WTC11 (cell line): ENCODE results near the gene GRIK2. TPM values are rescaled to one million over a fixed set of nuclear protein-coding genes. Genes with fewer than 3 reads are reported as not detected.

Experiments used
- ATAC-seq: fragments of 200-7000 bp; cut with Tn5 transposase; 2 replicates; pipeline ENCODE4 v1.10.0; 2021; ENCODE audit warnings: mild to moderate bottlenecking, moderate library complexity
- CTCF ChIA-PET: fragments of 300-600 bp; sonication (Branson Sonifier 250); formaldehyde crosslinking; loops from one replicate; lab custom pipeline; 2021; ENCODE audit warnings: antibody characterized with exemption; lab: Charles Lee
- POLR2A ChIA-PET: fragments of 350-600 bp; sonication (Branson Sonifier 250); formaldehyde crosslinking; loops from one replicate; lab custom pipeline; 2021; ENCODE audit warnings: antibody characterized with exemption; lab: Charles Lee
- DNase-seq: peaks from one replicate; pipeline ENCODE4 v3.0.0; 2021; ENCODE audit warnings: low spot score
- H3K27ac Mint-ChIP-seq: 2 replicates; pipeline ENCODE4 v1.8.0; 2021; ENCODE audit warnings: mixed read lengths
- H3K27me3 Mint-ChIP-seq: 2 replicates; pipeline ENCODE4 v1.8.0; 2021; ENCODE audit warnings: low read depth, mild to moderate bottlenecking, moderate library complexity, mixed read lengths
- H3K36me3 Mint-ChIP-seq: 2 replicates; pipeline ENCODE4 v1.8.0; 2021; ENCODE audit warnings: mixed read lengths
- H3K4me1 Mint-ChIP-seq: 2 replicates; pipeline ENCODE4 v1.8.0; 2022; ENCODE audit warnings: mixed read lengths
- H3K4me3 Mint-ChIP-seq: 2 replicates; pipeline ENCODE4 v1.8.0; 2021; ENCODE audit warnings: mild to moderate bottlenecking, moderate library complexity, mixed read lengths
- H3K9me3 Mint-ChIP-seq: 2 replicates; pipeline ENCODE4 v1.8.0; 2021; ENCODE audit warnings: mixed read lengths
- ELF4 ChIP-seq: sonication (generic); formaldehyde crosslinking; IDR thresholded peaks from 2 replicates; pipeline ENCODE4 v1.8.1; 2022; ENCODE audit warnings: low read depth, mild to moderate bottlenecking, moderate library complexity, missing genetic modification reagents
- ESRRA ChIP-seq: sonication (generic); formaldehyde crosslinking; IDR thresholded peaks from 2 replicates; pipeline ENCODE4 v1.8.1; 2022; ENCODE audit warnings: mild to moderate bottlenecking, missing genetic modification reagents, borderline replicate concordance
- ETV6 ChIP-seq: sonication (generic); formaldehyde crosslinking; IDR thresholded peaks from 2 replicates; pipeline ENCODE4 v1.8.1; 2022; ENCODE audit warnings: mild to moderate bottlenecking, missing genetic modification reagents
- FOXJ3 ChIP-seq: sonication (generic); formaldehyde crosslinking; IDR thresholded peaks from 2 replicates; pipeline ENCODE4 v1.9.0; 2021; ENCODE audit warnings: missing genetic modification reagents, mild to moderate bottlenecking, borderline replicate concordance
- HMGA2 ChIP-seq: fragments of 250-450 bp; sonication (Bioruptor Pico); IDR thresholded peaks from 2 replicates; pipeline ENCODE4 v1.4.0; 2021; ENCODE audit warnings: mild to moderate bottlenecking, moderate library complexity
- JUN ChIP-seq: sonication (generic); formaldehyde crosslinking; IDR thresholded peaks from 2 replicates; pipeline ENCODE4 v1.8.0; 2023; ENCODE audit warnings: mild to moderate bottlenecking, missing genetic modification reagents
- NFE2L1 ChIP-seq: sonication (generic); formaldehyde crosslinking; IDR thresholded peaks from 2 replicates; pipeline ENCODE4 v1.8.1; 2023; ENCODE audit warnings: missing genetic modification reagents
- NFYB ChIP-seq: sonication (generic); formaldehyde crosslinking; conservative IDR thresholded peaks from 2 replicates; pipeline ENCODE4 v1.8.0; 2022; ENCODE audit warnings: low read depth, missing genetic modification reagents
- NR2C2 ChIP-seq: sonication (generic); formaldehyde crosslinking; IDR thresholded peaks from 2 replicates; pipeline ENCODE4 v1.8.0; 2022; ENCODE audit warnings: mild to moderate bottlenecking, missing genetic modification reagents
- RELA ChIP-seq: sonication (generic); formaldehyde crosslinking; IDR thresholded peaks from 2 replicates; pipeline ENCODE4 v1.8.1; 2022; ENCODE audit warnings: missing genetic modification reagents, mild to moderate bottlenecking, borderline replicate concordance
- SOX15 ChIP-seq: fragments of 250-450 bp; sonication (Bioruptor Pico); IDR thresholded peaks from 2 replicates; pipeline ENCODE4 v1.9.0; 2021; ENCODE audit warnings: mild to moderate bottlenecking
- TEAD1 ChIP-seq: sonication (generic); formaldehyde crosslinking; IDR thresholded peaks from 2 replicates; pipeline ENCODE4 v1.8.0; 2022; ENCODE audit warnings: mild to moderate bottlenecking, missing genetic modification reagents
- TEAD4 ChIP-seq: sonication (generic); formaldehyde crosslinking; IDR thresholded peaks from 2 replicates; pipeline ENCODE4 v1.8.0; 2022; ENCODE audit warnings: mild to moderate bottlenecking, missing genetic modification reagents
- ZNF121 ChIP-seq: sonication (generic); formaldehyde crosslinking; IDR thresholded peaks from 2 replicates; pipeline ENCODE4 v1.8.0; 2023; ENCODE audit warnings: missing genetic modification reagents
- ZNF416 ChIP-seq: fragments of 250-450 bp; sonication (Bioruptor Pico); IDR thresholded peaks from 2 replicates; pipeline ENCODE4 v1.9.0; 2021; ENCODE audit warnings: mild to moderate bottlenecking, inconsistent platforms
- ZNF423 ChIP-seq: fragments of 250-450 bp; sonication (Bioruptor Pico); IDR thresholded peaks from 2 replicates; pipeline ENCODE4 v2.1.2; 2022; ENCODE audit warnings: mild to moderate bottlenecking, moderate library complexity
- total RNA-seq: library from RNA; stranded (reverse); gene quantifications from 3 replicates; pipeline ENCODE4 v1.2.3, GENCODE V29; 2021
- TF ChIP-seq, protein P1 (sequence below): fragments of 250-450 bp; sonication (Bioruptor Pico); IDR thresholded peaks from 2 replicates; pipeline ENCODE4 v1.9.0; 2021; ENCODE audit warnings: moderate library complexity, mild to moderate bottlenecking, inconsistent platforms, borderline replicate concordance
- TF ChIP-seq, protein P2 (sequence below): fragments of 250-450 bp; sonication (Bioruptor Pico); IDR thresholded peaks from 2 replicates; pipeline ENCODE4 v1.8.0; 2021; ENCODE audit warnings: mild to moderate bottlenecking
- TF ChIP-seq, protein P3 (sequence below): sonication (generic); formaldehyde crosslinking; IDR thresholded peaks from 2 replicates; pipeline ENCODE4 v1.8.1; 2022; ENCODE audit warnings: mild to moderate bottlenecking, moderate library complexity, missing genetic modification reagents
- TF ChIP-seq, protein P4 (sequence below): sonication (generic); formaldehyde crosslinking; IDR thresholded peaks from 2 replicates; pipeline ENCODE4 v1.8.0; 2023; ENCODE audit warnings: missing genetic modification reagents
- TF ChIP-seq, protein P5 (sequence below): sonication (generic); formaldehyde crosslinking; conservative IDR thresholded peaks from 2 replicates; pipeline ENCODE4 v1.8.1; 2023; ENCODE audit warnings: mild to moderate bottlenecking, low read depth, missing genetic modification reagents, moderate library complexity
- TF ChIP-seq, protein P6 (sequence below): sonication (generic); formaldehyde crosslinking; IDR thresholded peaks from 2 replicates; pipeline ENCODE4 v1.8.0; 2022; ENCODE audit warnings: mild to moderate bottlenecking, missing genetic modification reagents

Gene GRIK2
- total RNA-seq, 1 experiment from 2014 or later, result 2.7 TPM

DNA sequence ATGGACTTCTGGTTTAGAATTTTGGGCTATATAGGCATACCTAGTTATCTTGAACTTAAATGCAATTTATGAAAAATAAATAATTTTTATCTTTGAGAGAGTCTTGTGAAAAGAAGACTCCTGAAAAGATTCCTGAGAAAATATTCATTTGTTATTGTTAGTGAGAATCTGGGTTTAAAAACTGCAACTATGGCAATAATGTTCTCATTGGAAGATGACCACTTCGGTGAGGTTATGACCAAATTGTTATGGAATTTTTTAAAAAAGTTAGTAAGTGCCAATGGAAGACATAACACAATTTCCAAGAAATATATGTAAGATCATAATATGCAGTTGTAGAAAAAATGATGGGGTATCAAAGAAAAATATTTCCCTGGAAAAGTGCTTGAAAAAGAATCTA, 46.3 kb downstream of the GRIK2 start:
- CTCF ChIA-PET, result interaction anchor here (1.4 kb wide), 1 partner anchor 522 kb away, joined by 3 read pairs; no protein-coding TSS in a partner anchor
- no peak for ATAC-seq
- DNase-seq, result no peak

DNA sequence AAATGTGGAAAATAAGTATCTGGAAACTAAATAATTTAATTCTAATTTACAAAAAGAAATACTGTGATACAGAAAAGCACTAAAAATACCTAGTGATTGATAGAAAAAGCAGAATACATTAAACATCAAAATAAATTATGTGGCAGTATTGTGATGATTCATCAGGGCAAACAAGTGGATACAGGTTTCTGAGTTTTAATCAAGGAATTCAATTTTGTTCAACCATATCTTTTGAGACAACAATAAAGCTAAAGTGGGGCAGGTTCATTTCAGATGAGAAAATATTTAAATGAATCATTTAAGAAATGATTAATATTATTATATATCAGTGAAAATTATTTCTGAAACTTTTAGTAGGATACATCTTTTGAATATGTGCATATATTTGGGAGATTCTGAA, 49.8 kb downstream of the GRIK2 start:
- no peaks in the 10 kb centered on the region for H3K27me3 Mint-ChIP-seq

More for the DNA sequence above, 46.3 kb downstream of the GRIK2 start:
- H3K4me3 Mint-ChIP-seq, result no peak overlapping the region
- TF ChIP-seq HMGA2 (CRISPR knock-in tag) (no peak), ZNF121 (CRISPR knock-in tag) (no peak), ZNF416 (CRISPR knock-in tag) (no peak), NFYB (CRISPR knock-in tag) (no peak), ZNF423 (CRISPR knock-in tag) (no peak), RELA (no peak), JUN (CRISPR knock-in tag) (no peak), ESRRA (no peak), FOXJ3 (CRISPR knock-in tag) (no peak), ELF4 (CRISPR knock-in tag) (no peak), TEAD4 (CRISPR knock-in tag) (no peak), ETV6 (CRISPR knock-in tag) (no peak), TEAD1 (CRISPR knock-in tag) (no peak)
- TF ChIP-seq, protein P1, sequence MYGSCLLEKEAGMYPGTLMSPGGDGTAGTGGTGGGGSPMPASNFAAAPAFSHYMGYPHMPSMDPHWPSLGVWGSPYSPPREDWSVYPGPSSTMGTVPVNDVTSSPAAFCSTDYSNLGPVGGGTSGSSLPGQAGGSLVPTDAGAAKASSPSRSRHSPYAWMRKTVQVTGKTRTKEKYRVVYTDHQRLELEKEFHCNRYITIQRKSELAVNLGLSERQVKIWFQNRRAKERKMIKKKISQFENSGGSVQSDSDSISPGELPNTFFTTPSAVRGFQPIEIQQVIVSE, result no peak
- TF ChIP-seq, protein P2, sequence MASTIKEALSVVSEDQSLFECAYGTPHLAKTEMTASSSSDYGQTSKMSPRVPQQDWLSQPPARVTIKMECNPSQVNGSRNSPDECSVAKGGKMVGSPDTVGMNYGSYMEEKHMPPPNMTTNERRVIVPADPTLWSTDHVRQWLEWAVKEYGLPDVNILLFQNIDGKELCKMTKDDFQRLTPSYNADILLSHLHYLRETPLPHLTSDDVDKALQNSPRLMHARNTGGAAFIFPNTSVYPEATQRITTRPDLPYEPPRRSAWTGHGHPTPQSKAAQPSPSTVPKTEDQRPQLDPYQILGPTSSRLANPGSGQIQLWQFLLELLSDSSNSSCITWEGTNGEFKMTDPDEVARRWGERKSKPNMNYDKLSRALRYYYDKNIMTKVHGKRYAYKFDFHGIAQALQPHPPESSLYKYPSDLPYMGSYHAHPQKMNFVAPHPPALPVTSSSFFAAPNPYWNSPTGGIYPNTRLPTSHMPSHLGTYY (CRISPR knock-in tag), result no peak
- TF ChIP-seq, protein P3, sequence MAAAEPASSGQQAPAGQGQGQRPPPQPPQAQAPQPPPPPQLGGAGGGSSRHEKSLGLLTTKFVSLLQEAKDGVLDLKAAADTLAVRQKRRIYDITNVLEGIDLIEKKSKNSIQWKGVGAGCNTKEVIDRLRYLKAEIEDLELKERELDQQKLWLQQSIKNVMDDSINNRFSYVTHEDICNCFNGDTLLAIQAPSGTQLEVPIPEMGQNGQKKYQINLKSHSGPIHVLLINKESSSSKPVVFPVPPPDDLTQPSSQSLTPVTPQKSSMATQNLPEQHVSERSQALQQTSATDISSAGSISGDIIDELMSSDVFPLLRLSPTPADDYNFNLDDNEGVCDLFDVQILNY (CRISPR knock-in tag), result no peak
- TF ChIP-seq, all 79 proteins: peak for 0
- Mint-ChIP-seq H3K4me1 (peaks cover 21% of the 10 kb centered on the region), H3K9me3 (no peaks in the 10 kb centered on the region), H3K36me3 (no peaks in the 10 kb centered on the region), H3K27me3 (no peaks in the 10 kb centered on the region), H3K27ac (no peak overlapping the region)
- POLR2A ChIA-PET, result interaction anchor here (0.6 kb wide), 1 partner anchor 9 kb away, joined by 3 read pairs; no protein-coding TSS in a partner anchor

More for the DNA sequence above, 49.8 kb downstream of the GRIK2 start:
- TF ChIP-seq NFE2L1 (CRISPR knock-in tag) (no peak), NR2C2 (no peak), SOX15 (no peak), TEAD1 (CRISPR knock-in tag) (no peak), JUN (CRISPR knock-in tag) (no peak), RELA (no peak)
- TF ChIP-seq, protein P4, sequence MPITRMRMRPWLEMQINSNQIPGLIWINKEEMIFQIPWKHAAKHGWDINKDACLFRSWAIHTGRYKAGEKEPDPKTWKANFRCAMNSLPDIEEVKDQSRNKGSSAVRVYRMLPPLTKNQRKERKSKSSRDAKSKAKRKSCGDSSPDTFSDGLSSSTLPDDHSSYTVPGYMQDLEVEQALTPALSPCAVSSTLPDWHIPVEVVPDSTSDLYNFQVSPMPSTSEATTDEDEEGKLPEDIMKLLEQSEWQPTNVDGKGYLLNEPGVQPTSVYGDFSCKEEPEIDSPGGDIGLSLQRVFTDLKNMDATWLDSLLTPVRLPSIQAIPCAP (CRISPR knock-in tag), result no peak
- TF ChIP-seq, protein P5, sequence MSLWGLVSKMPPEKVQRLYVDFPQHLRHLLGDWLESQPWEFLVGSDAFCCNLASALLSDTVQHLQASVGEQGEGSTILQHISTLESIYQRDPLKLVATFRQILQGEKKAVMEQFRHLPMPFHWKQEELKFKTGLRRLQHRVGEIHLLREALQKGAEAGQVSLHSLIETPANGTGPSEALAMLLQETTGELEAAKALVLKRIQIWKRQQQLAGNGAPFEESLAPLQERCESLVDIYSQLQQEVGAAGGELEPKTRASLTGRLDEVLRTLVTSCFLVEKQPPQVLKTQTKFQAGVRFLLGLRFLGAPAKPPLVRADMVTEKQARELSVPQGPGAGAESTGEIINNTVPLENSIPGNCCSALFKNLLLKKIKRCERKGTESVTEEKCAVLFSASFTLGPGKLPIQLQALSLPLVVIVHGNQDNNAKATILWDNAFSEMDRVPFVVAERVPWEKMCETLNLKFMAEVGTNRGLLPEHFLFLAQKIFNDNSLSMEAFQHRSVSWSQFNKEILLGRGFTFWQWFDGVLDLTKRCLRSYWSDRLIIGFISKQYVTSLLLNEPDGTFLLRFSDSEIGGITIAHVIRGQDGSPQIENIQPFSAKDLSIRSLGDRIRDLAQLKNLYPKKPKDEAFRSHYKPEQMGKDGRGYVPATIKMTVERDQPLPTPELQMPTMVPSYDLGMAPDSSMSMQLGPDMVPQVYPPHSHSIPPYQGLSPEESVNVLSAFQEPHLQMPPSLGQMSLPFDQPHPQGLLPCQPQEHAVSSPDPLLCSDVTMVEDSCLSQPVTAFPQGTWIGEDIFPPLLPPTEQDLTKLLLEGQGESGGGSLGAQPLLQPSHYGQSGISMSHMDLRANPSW (CRISPR knock-in tag), result no peak
- TF ChIP-seq, protein P6, sequence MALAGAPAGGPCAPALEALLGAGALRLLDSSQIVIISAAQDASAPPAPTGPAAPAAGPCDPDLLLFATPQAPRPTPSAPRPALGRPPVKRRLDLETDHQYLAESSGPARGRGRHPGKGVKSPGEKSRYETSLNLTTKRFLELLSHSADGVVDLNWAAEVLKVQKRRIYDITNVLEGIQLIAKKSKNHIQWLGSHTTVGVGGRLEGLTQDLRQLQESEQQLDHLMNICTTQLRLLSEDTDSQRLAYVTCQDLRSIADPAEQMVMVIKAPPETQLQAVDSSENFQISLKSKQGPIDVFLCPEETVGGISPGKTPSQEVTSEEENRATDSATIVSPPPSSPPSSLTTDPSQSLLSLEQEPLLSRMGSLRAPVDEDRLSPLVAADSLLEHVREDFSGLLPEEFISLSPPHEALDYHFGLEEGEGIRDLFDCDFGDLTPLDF (CRISPR knock-in tag), result no peak
- ATAC-seq (no peak), DNase-seq (no peak)
- no peaks in the 10 kb centered on the region for H3K36me3 Mint-ChIP-seq
- no peak overlapping the region for H3K4me3 Mint-ChIP-seq
- POLR2A ChIA-PET, result no interaction called here
- CTCF ChIA-PET, result no interaction called here
- H3K9me3 Mint-ChIP-seq, result no peaks in the 10 kb centered on the region
- no peak overlapping the region for H3K27ac Mint-ChIP-seq
- peaks cover 23% of the 10 kb centered on the region for H3K4me1 Mint-ChIP-seq
